GM18907 (cell line): ENCODE data around the gene C18orf32.
"Not testable (repeated sequence)": the region's sequence is repeated elsewhere in the genome, so short reads cannot be mapped to it uniquely, and the experiment has no call there.

Experiments used
- ATAC-seq: cut with Tn5 transposase; IDR thresholded peaks from one replicate; pipeline ENCODE4 v1.9.1; 2021; ENCODE audit warnings: mild to moderate bottlenecking, moderate library complexity; ENCODE audit not compliant: unreplicated experiment

The C18orf32 gene

GRCh38 chr18:49503931-49504330 lies 16.9 kb upstream of the C18orf32 start:
- ATAC-seq = no peak

- no peak for ATAC-seq
These were observed 13.3 kb upstream of the C18orf32 start for GRCh38 chr18:49500201-49500921.

- no peak for ATAC-seq
These were observed 12.1 kb upstream of the C18orf32 start for GRCh38 chr18:49499046-49499637.

GRCh38 chr18:49495480-49495879 lies 8.4 kb upstream of the C18orf32 start:
- no peak for ATAC-seq

- ATAC-seq = no peak
These were observed 8.0 kb upstream of the C18orf32 start for GRCh38 chr18:49495076-49495475.

- no peak for ATAC-seq
These were observed 7.6 kb upstream of the C18orf32 start for GRCh38 chr18:49494660-49495059.

GRCh38 chr18:49492694-49493033 lies 5.6 kb upstream of the C18orf32 start:
- ATAC-seq = no peak

- ATAC-seq = peak; percentile 76
These were observed 5.0 kb upstream of the C18orf32 start, which contains the start of gene RPL17 for GRCh38 chr18:49491857-49492693. Gene RPL17, minus strand, starts transcription at chr18:49492465.

GRCh38 chr18:49491534-49491856 lies 4.5 kb upstream of the C18orf32 start:
- ATAC-seq = no peak

GRCh38 chr18:49490246-49490762 lies 3.3 kb upstream of the C18orf32 start:
- no peak for ATAC-seq

GRCh38 chr18:49487711-49488310 lies 777 bp upstream of the C18orf32 start:
- ATAC-seq = no peak

GRCh38 chr18:49486606-49486952 lies 455 bp downstream of the C18orf32 start:
- ATAC-seq = no peak

- no peak for ATAC-seq
These were observed 900 bp downstream of the C18orf32 start for GRCh38 chr18:49486134-49486533.

GRCh38 chr18:49483198-49483597 lies 3.8 kb downstream of the C18orf32 start:
- ATAC-seq = no peak

GRCh38 chr18:49481907-49482306 lies 5.1 kb downstream of the C18orf32 start:
- ATAC-seq = no peak

- no peak for ATAC-seq
These were observed 5.7 kb downstream of the C18orf32 start for GRCh38 chr18:49481317-49481716.

GRCh38 chr18:49479381-49480137 lies 7.5 kb downstream of the C18orf32 start:
- no peak for ATAC-seq

- ATAC-seq = no peak
These were observed 10.2 kb downstream of the C18orf32 start for GRCh38 chr18:49476664-49477411.

- ATAC-seq = not testable (repeated sequence)
These were observed 12.1 kb downstream of the C18orf32 start for GRCh38 chr18:49474935-49475334.

- no peak for ATAC-seq
These were observed 13.3 kb downstream of the C18orf32 start for GRCh38 chr18:49473721-49474120.
